ENCODE data around the gene CBARP. TPM values are rescaled to one million over a fixed set of nuclear protein-coding genes. Genes with fewer than 3 reads are reported as not detected.

Gene CBARP
- polyA plus RNA-seq, 1 experiment, result 1.6 TPM

- Histone ChIP-seq H3K27me3 (ENCODE audit: control insufficient read depth, insufficient read depth, low read length) (no peaks in the 10 kb centered on the region), H3K4me3 (ENCODE audit: low read depth, low read length) (peak overlapping the region; percentile 73), H3K36me3 (ENCODE audit: control insufficient read depth, insufficient read depth, low read length) (peaks cover 39% of the 10 kb centered on the region)
- POLR2A ChIA-PET, result interaction anchor here (0.7 kb wide), 1 partner anchor 18 kb away, joined by 16 read pairs; the partner anchor contains the start of gene CIRBP
- CTCF ChIA-PET, result interaction anchor here (1.5 to 6.2 kb wide), 2 partner anchors 15 to 21 kb away, joined by 3 to 104 read pairs; partner anchors contain the start of gene CIRBP
- no peak for TF ChIP-seq CTCF (IDR thresholded peaks at IDR 0.05; ENCODE audit: insufficient read depth, low read depth, low read length)
- DNase-seq (ENCODE audit: low read depth), result no peak
Measured at GRCh38 chr19:1251330-1252220, 13.8 kb upstream of the CBARP start.

- DNase-seq (ENCODE audit: low read depth), result no peak
- no peaks in the 10 kb centered on the region for H3K27me3 ChIP-seq (ENCODE audit: control insufficient read depth, insufficient read depth, low read length)
- CTCF ChIA-PET, result interaction anchor here (1.0 to 6.2 kb wide), 2 partner anchors 15 to 16 kb away, joined by 5 to 104 read pairs; partner anchors contain the start of gene CIRBP
- peak overlapping the region; percentile 73 for H3K4me3 ChIP-seq (ENCODE audit: low read depth, low read length)
- no peak for TF ChIP-seq CTCF (IDR thresholded peaks at IDR 0.05; ENCODE audit: insufficient read depth, low read depth, low read length)
- peaks cover 32% of the 10 kb centered on the region for H3K36me3 ChIP-seq (ENCODE audit: control insufficient read depth, insufficient read depth, low read length)
- POLR2A ChIA-PET, result no interaction called here
Measured at GRCh38 chr19:1250437-1251260, 12.8 kb upstream of the CBARP start.

- Histone ChIP-seq H3K27me3 (ENCODE audit: control insufficient read depth, insufficient read depth, low read length) (no peaks in the 10 kb centered on the region), H3K36me3 (ENCODE audit: control insufficient read depth, insufficient read depth, low read length) (peaks cover 26% of the 10 kb centered on the region), H3K4me3 (ENCODE audit: low read depth, low read length) (peak overlapping the region; percentile 73)
- POLR2A ChIA-PET, result no interaction called here
- CTCF ChIA-PET, result interaction anchor here (1.0 kb wide), 1 partner anchor 16 kb away, joined by 5 read pairs; no protein-coding TSS in a partner anchor
- TF ChIP-seq CTCF (IDR thresholded peaks at IDR 0.05; ENCODE audit: insufficient read depth, low read depth, low read length), result no peak
- DNase-seq (ENCODE audit: low read depth), result no peak
Measured at GRCh38 chr19:1249990-1250436, 12.2 kb upstream of the CBARP start.

DNA sequence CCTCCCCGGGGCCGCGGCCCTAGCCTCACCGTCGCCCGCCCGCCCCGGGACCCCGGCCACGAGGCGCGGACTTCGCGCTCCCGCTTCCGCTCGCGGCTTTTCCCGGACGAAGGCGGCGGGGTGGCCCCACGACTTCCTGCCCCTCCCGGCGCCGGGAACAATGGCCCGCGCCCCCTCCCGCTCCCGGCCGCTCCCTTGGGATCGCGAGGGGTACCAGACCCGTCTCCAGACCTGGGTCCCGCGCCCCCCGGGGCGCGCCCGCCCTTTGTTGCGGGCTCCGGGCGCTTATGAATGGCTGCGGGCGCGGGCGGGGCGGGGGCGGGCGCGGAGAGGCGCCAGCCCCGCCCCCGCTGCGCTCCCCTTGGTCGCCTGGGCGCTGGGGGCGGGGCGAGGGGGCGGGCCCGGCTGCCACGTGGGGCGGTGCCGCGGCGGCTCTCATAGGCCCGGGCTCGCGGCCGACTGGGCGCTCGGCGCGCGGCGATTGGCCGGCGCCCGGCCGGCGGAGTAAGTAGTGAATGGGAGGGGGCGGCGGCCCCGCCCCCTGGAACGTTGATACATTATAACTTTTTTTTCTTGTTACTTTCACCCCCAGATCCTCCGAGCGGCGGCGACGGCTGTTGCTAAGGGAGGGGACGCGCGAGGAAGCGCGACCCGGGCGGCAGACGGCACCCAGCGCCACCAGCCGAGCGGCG, 11.6 kb upstream of the CBARP start:
- H3K4me3 ChIP-seq (ENCODE audit: low read depth, low read length), result peak overlapping the region; percentile 81
- H3K27me3 ChIP-seq (ENCODE audit: control insufficient read depth, insufficient read depth, low read length), result no peaks in the 10 kb centered on the region
- POLR2A ChIA-PET, result interaction anchor here (1.0 kb wide), 1 partner anchor 20 kb away, joined by 8 read pairs; the partner anchor contains the start of gene CIRBP
- H3K36me3 ChIP-seq (ENCODE audit: control insufficient read depth, insufficient read depth, low read length), result peaks cover 20% of the 10 kb centered on the region
- no peak for TF ChIP-seq CTCF (IDR thresholded peaks at IDR 0.05; ENCODE audit: insufficient read depth, low read depth, low read length)
- DNase-seq (ENCODE audit: low read depth), result no peak
- CTCF ChIA-PET, result interaction anchor here (0.6 to 1.0 kb wide), 7 partner anchors 10 to 23 kb away, joined by 3 to 12 read pairs (median 3); no protein-coding TSS in a partner anchor
